NCI-H82 treated with DMSO at 0.1 percent for 48 hours (cell line): ENCODE data around the gene SEPHS1.
"Not testable (repeated sequence)": the region's sequence is repeated elsewhere in the genome, so short reads cannot be mapped to it uniquely, and the experiment has no call there.

Experiments
- DNase-seq: peaks from one replicate; lab custom pipeline; 2025; ENCODE audit not compliant: unreplicated experiment; lab: John Stamatoyannopoulos, UW

Gene SEPHS1

DNA sequence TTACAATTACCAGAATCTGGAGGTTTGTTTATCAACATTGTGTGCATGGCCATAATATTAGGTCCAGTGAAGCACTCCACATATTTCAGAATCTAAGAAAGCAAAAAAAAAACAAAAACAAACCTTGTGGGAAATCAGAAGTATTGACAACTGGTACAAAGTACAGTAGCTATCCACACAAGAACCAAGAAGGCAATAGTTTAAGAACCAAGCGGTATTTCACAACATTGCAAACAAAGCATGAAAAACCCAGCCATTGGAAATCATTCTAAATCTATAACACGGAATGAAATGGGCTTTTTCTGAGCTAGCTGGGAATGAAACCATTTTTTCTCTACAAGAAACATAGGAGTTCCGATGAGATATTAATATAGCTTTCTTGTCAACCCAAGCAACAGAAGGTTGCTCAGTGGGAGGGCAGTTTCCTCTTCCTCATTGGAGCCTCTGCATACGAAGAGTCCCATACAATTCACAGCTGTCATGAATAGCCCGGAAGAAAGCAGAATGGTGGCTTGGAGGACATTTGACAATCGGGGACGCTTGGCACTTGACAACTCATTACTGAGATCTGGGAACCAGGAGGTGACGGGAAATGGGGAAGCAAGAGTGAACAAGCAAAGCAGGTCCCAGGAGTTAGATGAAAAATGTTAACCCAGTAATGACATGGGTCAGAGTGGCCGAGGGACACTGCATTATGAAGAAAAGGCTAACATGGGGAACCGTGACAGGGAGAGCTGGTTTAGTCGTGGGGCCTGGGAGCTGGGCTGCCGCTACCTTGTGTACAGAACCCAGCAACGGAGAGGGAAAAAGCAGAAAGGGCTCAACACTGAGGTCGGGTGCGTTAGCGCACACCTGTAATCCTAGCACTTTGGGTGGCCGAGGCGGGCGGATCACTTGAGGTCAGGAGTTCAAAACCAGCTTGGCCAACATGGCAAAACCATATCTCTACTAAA lies 56.0 kb downstream of the SEPHS1 start:
- DNase-seq: no peak

DNA sequence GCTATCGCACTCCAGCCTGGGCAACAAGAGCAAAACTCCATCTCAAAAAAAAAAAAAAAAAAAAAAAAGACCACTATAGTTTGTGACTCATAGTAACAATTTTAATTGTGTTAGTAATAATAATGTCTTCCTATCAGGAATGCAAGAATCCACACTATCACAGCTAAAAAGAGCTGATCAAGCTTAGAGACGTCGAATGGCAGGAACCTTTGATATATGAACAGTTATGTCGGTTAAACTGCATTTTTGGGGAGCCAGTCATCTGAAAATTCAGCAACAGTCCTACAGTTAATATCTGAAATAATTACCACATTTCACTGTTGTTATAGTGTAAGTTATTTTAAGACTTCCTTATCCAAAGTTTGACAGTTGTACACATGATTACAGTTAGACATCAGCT lies 57.0 kb downstream of the SEPHS1 start:
- no peak for DNase-seq

DNA sequence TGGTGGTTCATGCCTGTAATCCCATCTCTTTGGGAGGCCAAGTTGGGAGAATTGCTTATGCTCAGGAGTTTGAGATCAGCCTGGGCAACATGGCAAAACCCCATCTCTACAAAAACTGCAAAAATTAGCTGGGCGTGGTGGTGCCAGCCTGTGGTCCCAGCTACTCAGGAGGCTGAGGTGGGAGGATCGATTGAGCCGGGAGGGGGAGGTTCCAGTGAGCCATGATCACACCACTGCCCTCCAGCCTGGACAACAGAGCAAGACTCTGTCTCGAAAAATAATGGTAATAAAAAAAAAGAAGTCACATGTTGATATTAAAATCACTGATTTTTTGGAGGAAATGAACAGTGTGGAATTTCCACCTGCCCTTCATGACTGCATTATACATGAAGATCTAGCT lies 64.0 kb downstream of the SEPHS1 start:
- no peak for DNase-seq

DNA sequence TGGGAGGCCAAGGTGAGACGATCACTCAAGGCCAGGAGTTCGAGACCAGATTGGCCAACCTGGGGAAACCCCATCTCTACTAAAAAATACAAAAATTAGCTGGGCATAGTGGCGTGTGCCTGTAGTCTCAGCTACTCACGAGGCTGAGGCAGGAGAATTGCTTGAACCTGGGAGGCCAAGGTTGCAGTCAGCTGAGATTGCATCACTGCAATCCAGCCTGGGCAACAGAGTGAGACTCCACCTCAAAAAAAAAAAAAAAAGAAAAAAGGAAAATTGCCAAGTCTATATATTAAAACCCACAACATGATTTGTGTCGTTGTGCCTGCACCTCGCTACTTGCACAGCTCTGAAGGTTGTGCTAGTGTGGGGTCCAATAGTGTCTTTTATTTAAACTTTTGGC lies 65.7 kb downstream of the SEPHS1 start:
- not testable (repeated sequence) for DNase-seq

DNA sequence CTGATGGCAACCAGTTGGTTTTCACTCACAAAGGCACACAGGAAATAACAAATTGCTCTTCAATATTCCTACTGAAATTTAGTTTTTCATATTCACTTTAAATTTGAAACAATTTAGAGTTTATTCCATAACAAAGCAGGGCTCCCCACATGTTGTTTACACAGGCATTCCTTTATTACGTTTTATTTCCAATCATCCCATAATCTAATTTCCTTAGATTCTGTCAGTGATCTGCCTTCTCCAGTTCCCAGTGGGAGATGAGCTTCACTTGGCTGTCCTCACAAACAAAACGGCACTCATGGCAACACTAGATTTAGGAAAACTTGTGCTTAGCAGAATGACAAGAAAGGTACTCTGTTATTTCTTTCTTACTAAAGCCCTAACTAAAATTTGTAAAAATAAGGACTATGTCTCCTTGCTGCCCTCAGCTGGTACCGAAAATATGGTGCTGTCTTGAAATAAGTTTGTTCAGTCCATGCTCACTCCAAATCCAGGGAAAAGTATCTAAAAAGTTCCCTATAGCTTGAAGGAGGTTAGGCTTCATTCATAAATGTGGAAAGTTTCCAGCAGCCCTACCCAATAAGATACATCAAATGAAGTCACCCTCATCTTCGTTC lies 71.2 kb downstream of the SEPHS1 start:
- no peak for DNase-seq

DNA sequence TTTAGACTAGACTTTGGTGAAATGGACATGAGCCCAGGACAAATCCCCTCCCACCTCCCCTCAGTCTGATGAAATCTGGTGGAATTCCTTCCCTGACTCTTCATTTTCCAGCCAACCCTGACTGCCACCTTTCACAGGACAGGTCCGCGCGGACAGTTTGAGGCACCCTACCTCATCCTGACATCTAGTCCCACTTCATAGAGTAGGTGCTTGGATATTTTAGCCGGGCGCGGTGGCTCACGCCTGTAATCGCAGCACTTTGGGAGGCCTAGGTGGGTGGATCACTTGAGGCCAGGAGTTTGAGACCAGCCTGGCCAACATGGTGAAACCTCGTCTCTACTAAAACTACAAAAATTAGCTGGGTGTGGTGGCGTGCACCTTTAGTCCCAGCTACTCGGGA lies 71.9 kb downstream of the SEPHS1 start:
- DNase-seq: not testable (repeated sequence)

DNA sequence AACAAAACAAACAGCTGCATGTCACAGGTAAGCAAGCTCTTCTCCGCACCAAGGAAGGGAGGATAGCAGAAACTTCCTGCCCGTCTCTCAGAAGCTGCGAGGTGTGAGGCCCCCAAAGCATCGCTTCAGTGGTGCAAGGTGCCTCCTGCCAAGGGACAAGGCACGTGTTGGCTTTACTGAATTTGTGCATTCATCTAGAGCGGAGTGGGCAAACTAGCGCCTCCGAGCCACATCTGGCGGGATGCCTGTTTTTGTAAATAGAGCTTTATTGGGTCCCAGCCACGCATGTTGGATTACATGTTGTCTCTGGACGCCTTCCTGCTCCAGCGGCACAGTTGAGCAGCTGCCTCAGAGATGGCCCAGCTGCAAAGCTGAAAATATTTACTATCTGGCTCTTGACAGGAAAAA lies 75.9 kb downstream of the SEPHS1 start:
- no peak for DNase-seq

DNA sequence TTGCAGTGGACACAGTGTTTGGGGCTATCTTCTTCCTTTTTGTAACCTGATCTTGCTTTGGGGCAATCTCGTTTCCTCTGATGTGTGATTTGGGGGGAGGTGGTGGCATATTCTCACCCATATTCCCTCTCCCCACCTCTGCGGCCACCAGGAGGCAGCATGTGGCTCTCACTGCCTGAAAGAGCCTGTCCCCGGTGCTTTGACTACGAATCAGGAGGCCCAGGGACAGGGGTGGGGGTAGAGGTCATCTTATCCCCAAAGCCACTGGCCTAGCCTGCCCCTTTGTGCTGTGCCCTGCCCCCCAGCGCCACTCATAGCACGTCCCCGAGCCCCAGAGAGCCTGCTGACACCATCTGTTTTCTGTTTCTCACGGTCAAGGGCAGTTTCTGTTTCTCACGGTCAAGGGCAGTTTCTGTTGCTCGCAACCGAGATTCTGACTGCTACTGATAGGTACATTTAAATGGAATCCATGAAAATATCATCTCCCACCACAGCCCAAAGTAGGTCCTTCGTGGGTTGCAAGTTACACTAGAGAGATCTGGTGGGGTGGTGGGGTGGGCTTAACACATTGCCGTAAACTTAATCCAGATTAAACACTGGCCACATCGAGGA lies 76.4 kb downstream of the SEPHS1 start:
- no peak for DNase-seq

DNA sequence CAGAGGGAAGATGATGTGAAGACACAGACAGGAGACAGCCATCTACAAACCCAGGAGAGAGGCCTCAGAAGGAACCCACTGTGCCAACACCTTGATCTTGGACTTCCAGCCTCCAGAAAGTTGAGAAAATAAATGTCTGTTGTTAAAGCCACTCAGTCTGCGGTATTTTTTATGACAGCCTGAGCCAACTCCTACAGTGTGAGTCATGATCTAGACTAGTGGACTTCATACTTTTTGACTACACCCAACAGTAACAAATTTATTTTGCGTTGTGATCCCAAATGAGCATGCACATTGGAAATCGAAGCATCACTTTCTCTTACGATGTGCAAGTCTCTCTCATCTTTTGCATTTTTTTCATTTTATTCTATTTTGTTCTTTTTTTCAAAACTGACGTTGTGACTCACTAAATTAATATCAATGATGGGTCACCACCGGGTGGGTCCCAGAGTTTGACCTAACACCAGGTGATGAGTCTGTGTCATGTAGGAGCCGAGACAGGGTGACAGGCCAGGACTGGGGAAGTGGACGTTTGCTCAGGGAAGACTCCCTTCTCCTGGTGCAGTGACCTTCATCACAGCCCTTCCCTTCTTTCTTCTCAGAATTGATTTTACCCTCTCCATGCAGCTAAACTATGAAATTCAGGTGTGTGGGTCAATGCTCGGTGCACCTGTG lies 77.1 kb downstream of the SEPHS1 start:
- no peak for DNase-seq

DNA sequence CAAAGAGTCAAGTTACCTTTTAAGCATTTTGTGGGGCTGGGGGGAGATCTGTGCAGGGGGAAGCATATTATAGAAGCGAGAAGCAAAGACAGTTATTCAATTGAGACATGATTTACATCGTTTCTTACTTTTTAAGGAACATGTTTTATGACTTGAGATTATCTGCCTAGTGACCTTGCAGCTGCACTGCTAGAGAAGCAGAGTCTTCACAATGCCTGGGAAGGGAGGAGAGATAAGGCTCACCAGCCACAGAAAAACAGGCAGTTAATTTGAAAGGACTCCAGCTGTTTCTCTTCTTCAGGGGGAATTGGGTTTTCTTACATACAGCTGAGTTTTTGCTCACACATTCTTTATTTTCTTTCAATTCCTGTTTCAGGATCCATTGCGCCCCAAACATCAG lies 79.3 kb downstream of the SEPHS1 start:
- no peak for DNase-seq

DNA sequence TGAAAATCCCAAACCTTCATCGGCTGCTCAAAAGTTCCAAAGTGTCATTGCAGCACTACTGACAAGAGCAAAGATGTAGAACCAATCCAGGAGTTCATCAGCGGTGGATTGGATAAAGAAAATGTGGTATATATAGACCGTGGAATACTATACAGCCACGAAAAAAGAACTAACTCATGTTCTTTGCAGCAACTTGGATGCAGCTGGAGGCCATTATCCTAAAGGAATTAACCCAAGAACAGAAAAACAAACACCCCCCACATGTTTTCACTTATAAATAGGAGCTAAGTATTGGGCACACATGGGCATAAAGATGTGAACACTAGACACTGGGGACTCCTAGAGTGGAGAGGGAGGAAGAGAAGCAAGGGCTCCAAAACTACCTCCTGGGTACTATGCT lies 79.8 kb downstream of the SEPHS1 start:
- DNase-seq: no peak
